Measurements from ENCODE around the gene RNF126. TPM values are rescaled to one million over a fixed set of nuclear protein-coding genes. Genes with fewer than 3 reads are reported as not detected.
"Not testable (repeated sequence)": the region's sequence is repeated elsewhere in the genome, so short reads cannot be mapped to it uniquely, and the experiment has no call there.

The RNF126 gene
- total RNA-seq, 1 donor from 2014 or later: 19.7 TPM

DNA sequence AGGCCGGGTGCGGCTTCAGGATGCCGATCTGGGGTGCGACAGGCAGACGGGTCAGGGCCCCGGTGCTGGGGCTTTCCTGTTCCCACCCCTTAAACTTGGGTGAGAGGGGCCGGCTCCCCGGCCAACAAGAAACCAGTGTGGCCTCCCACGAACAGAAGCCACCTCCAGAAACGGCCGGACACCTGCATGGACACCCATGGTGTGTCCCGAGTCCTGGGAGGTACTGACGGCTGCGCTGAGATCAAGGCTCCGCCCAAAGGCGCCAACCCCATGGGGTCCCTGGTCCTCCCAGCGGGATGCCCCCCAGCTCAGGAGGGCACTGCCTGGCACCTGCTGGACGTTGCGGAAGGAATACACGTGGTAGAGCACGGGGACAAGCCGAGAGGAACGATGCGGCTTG lies 41.2 kb downstream of the RNF126 start:
- ATAC-seq (no peak), DNase-seq (ENCODE audit: missing footprints) (no peak)
- intact Hi-C loops (cut with DNase I): no loop called here

DNA sequence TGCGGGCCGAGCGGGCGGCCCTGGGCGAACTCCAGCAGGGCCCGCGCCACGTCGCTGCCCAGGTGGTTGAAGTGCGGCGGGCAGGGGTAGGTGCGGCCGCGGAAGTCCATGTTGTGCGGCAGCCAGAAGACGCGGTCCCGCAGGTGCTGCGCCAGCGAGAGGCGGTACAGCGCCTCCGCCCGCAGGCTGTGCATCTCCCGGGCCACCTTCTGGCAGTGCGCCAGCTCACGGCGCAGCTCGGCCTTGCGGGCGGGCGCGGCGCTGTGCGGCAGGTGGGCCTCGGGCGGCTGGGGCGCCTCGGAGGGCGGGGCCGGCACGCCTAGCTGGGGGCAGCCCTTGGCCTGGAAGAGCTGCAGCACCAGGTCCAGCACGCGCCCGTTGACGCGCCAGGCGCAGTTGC lies 41.8 kb downstream of the RNF126 start:
- DNase-seq (ENCODE audit: missing footprints); intact Hi-C loops (cut with DNase I); ATAC-seq: not testable (repeated sequence)

GRCh38 chr19:620166-620862 lies 42.7 kb downstream of the RNF126 start:
- DNase-seq (ENCODE audit: missing footprints) (no peak), ATAC-seq (no peak)
- intact Hi-C loops (cut with DNase I): no loop called here

- ATAC-seq: no peak
- no peak for DNase-seq (ENCODE audit: missing footprints)
Observed at GRCh38 chr19:619286-620002, 43.6 kb downstream of the RNF126 start.

DNA sequence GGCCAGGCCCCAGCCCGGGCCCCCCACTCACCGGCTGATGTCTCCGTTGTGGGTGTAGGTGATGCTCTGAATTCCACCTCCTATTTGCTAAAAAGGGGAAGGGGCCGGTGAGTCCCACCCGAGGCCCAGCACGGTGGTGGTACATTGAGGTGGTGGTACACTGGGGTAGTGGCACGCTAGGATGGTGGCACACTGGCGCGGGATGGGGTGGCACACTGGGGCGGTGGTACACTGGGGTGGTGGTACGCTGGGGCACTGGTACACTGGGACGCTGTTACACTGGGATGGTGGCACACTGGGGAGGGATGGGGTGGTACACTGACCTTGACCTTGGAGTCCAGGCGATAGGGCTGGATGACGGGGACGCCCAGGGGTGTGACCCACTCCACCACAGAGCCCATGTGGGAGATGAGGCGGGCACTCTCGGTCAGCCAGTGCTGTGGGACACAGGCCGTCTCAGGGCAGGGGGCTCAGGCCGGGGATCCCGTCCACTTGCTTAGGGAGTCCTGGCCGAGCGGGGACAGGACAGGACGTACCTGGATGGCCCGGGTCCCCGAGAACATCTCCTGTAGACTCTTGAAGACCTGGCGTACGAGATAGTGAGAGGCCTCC lies 44.2 kb downstream of the RNF126 start:
- intact Hi-C loops (cut with DNase I): no loop called here
- no peak for ATAC-seq
- DNase-seq (ENCODE audit: missing footprints): no peak

More at GRCh38 chr19:619286-620002, 43.6 kb downstream of the RNF126 start:
- intact Hi-C loops (cut with DNase I): no loop called here

GRCh38 chr19:618247-618619 lies 44.8 kb downstream of the RNF126 start:
- DNase-seq (ENCODE audit: missing footprints) (no peak), ATAC-seq (no peak)
- intact Hi-C loops (cut with DNase I): no loop called here

DNA sequence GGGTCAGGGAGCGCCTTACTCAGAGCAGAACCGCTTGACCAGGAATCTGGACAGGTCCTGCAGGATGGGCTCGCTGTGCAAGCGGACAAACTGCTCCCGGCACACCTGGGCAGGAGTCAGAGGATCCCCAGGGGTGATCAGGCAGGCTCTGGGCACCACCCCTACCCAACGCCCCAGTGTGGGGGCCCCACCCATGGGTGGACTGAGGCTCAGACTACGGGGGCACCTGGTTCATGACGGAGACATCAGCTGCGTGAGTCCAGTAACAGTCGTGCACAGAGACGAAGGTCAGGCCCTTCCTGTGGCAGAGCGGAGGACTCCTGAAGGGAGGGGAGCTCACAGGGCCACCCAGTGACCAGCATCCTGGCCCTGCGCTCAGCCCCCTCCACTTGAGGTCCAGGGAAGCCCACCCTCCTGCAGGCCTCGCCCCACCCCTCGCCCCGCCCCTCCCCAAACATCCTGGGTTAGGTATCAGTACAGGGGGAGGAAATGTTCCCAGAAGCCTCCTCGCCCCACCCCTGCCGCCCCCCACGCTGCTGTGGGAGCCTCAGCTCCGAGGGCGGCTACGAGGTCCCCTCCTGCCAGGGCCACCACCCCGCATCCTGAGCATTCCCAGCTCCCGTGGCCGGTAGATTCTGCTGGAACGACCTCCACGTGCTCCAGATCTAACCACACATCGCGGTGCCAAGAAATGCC lies 45.3 kb downstream of the RNF126 start:
- intact Hi-C loops (cut with DNase I): no loop called here
- no peak for ATAC-seq
- DNase-seq (ENCODE audit: missing footprints): no peak

- intact Hi-C loops (cut with DNase I): no loop called here
- ATAC-seq (no peak), DNase-seq (ENCODE audit: missing footprints) (no peak)
Observed at GRCh38 chr19:616747-617526, 46.1 kb downstream of the RNF126 start.

GRCh38 chr19:616062-616700 lies 46.8 kb downstream of the RNF126 start:
- intact Hi-C loops (cut with DNase I): no loop called here
- DNase-seq (ENCODE audit: missing footprints) (no peak), ATAC-seq (no peak)

DNA sequence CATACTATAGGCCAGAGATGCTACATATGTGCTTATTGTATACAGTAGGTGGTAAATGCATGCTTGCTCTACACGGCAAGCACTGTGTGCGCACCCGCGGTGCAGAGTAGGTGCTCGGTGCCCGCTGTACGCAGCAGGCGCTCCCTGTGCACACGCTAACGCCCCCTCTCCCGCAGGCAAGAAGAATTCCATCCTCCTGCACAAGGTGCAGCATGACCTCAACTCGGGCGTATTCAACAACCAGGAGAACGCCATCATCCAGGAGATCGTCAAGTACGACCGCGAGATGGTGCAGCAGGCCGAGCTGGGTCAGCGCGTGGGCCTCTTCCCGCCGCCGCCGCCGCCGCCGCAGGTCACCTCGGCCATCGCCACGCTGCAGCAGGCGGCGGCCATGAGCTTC lies 47.4 kb downstream of the RNF126 start:
- ATAC-seq (no peak), DNase-seq (ENCODE audit: missing footprints) (no peak)
- intact Hi-C loops (cut with DNase I): no loop called here

DNA sequence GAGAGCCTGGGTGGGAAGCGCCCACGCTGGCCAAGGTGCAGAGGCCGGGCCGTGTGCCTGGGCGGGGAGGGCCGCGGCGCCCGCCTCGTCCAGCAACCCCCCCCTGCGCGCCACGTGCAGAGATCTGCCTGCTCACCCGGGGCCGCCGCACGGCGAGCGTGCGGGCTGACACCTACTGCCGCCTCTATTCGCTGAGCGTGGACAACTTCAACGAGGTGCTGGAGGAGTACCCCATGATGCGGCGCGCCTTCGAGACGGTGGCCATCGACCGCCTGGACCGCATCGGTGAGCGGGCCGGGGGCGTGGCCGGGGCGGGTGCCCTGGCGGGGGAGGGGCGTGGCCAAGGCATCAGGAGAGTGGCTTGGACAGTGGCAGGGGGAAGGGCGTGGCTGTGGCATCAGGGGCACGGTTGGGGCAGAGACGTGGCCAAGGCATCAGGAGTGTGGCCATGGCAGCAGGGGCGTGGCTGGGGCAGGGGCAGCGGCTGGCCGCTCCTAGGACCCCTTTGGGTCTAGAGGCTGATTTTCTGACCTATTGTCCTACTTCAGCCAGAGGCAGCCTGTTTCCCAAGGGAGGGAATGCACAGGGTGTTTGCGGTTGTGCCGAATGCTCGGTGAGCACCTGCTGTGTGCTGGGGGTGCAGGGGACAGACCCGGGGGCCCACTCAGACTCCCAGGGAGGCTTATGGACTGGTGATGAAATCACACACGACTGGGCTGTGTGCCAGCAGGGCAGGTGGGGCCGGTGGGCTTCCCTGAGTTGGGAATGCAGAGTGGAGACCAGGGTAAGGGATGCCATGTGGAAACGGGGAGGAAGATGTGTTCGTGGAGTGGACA lies 49.1 kb downstream of the RNF126 start:
- intact Hi-C loops (cut with DNase I): no loop called here
- no peak for DNase-seq (ENCODE audit: missing footprints)
- ATAC-seq: no peak

DNA sequence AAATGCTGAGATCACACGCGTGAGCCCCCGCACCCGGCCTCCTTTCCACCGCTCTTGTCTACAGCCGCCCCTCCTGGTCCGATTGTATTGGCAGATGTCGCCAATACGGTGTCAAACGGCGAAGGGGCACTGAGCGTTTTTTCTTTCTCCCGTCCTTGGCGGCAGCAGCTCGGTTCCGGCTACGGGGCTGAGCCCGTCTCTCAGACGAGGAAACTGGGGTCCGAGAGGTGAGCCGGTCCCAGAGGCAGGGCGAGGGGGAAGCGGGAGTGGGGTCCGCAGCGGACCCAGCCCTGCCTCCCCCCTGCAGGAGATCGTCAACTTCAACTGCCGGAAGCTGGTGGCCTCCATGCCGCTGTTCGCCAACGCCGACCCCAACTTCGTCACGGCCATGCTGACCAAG lies 50.1 kb downstream of the RNF126 start:
- intact Hi-C loops (cut with DNase I): no loop called here
- ATAC-seq (no peak), DNase-seq (ENCODE audit: missing footprints) (no peak)

DNA sequence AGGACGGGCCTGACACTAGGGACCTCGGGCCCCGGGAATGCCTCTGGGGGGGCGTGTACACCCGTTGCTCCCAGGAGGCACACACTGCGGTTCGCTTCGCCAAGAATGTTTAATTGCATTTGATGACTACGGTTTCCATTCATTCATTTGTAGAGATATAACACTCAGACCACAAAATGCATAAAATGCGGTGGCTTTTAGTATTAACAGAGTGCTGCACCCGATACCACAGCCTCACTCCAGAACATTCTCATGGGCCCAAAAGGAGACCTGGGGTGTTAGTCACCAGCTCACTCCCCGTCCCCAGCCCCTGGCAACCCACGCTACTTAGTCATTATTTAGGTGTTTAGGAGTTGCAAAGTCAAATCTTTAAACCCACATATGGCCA lies 51.5 kb downstream of the RNF126 start:
- no peak for ATAC-seq
- no peak for DNase-seq (ENCODE audit: missing footprints)
- intact Hi-C loops (cut with DNase I): no loop called here

DNA sequence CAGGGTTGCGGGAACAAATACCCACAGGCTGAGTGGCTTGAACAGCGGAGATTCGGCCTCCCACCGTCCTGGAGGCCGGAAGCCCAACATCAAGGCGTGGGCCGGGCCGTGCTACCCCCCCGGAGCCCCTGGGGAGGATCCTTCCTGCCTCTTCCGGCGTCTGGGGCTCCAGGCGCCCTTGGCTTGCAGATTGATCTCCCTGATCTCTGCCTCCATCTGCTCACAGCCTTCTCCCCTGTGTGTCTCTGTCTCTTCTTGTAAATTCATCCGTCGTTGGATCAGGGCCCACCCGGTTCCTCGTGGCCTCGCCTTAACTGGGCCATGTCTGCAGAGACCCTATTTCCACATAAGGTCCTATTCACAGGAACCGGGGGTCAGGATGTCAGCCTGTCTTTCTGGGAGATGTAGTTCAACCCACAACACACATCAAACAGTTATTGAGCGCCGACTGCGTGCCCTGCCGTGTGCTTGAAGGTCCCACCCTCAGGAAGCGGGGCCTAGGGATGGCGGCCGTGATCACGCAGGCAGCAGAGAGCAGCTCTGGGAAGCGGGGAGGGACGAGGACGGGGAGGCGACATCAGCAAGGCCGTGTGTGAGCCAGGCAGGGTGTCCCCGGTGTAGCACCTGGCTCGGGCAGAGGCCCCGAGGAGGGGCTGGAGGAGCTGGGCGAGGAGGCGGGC lies 52.1 kb downstream of the RNF126 start:
- intact Hi-C loops (cut with DNase I): no loop called here
- DNase-seq (ENCODE audit: missing footprints) (no peak), ATAC-seq (peak; percentile 59)

DNA sequence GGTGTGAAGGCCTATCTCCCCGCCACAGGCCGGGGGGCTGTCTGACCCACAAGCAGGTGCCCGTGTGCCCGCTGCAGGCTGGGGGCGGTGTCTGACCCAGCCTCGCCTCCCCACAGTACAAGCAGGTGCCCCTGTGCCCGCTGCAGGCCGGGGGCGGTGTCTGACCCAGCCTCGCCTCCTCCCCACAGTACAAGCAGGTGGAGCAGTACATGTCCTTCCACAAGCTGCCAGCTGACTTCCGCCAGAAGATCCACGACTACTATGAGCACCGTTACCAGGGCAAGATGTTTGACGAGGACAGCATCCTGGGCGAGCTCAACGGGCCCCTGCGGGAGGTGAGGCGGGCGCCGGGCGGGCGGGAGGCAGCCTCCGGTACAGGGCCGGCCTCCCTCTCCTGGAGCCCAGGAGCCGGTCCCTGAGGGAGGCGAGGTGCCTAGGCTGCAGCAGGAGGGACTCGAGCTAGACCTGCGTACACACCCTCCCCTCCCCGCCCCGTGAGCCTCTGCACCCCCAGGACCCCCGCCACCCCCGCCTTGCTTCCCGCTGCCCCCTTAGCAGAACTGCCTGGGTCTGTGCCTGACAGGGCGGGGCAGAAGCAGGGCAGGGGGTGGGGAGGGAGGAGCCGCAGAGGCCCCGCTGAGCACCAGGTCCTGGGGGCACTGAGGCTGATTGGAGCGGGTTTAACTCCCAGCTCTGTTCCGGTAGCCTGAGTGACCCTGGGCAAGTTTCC lies 52.8 kb downstream of the RNF126 start:
- ATAC-seq (no peak), DNase-seq (ENCODE audit: missing footprints) (no peak)
- intact Hi-C loops (cut with DNase I): no loop called here

DNA sequence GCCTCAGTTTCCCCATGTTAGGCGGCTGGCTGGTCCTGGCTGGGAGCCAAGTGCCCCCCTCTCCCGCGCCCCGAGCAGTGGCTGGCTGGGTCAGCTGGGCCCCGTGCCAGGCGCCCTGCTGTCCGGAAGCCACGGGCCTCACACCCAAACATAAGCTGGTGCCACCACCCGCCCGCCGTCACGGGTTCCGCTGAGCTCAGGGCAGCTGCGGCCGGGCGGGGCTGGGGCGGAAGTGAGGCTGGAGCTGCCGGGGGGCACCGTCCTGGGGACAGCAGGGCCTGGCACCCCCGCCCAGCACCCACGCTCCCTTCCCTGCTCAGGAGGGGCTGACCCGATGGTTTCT lies 54.0 kb downstream of the RNF126 start:
- ATAC-seq: peak; percentile 49
- peak; percentile 82 for DNase-seq (ENCODE audit: missing footprints)
- intact Hi-C loops (cut with DNase I): no loop called here
